T follicular helper cell (primary cell): ENCODE data around the gene C12orf42.
A peak's percentile ranks its signal among the peaks of the same experiment; 100 is the strongest.

Source experiments
- DNase-seq: peaks from one replicate; pipeline ENCODE4 v3.0.0-alpha.2; 2020; ENCODE audit warnings: low read depth
- total RNA-seq, 2 experiments: gene quantifications; one replicate each; lab custom pipeline; 2026; lab: John Stamatoyannopoulos, UW

C12orf42 gene
- total RNA-seq, result 0.48 to 2.9 reads per million in 2 experiments

GRCh38 chr12:103495469-103496456 lies at the start of gene C12orf42:
TSS of gene C12orf42 (minus strand) at chr12:103495968. CDS start at chr12:103478426, 17,542 bp downstream.
- DNase-seq, result peak; percentile 56

GRCh38 chr12:103542078-103542477 lies 46.3 kb upstream of the C12orf42 start:
- DNase-seq, result no peak

GRCh38 chr12:103540319-103540718 lies 44.6 kb upstream of the C12orf42 start:
- no peak for DNase-seq

- DNase-seq, result no peak
These were observed 42.6 kb upstream of the C12orf42 start for GRCh38 chr12:103538397-103538796.

- no peak for DNase-seq
These were observed 34.7 kb upstream of the C12orf42 start for GRCh38 chr12:103530307-103531066.

DNA sequence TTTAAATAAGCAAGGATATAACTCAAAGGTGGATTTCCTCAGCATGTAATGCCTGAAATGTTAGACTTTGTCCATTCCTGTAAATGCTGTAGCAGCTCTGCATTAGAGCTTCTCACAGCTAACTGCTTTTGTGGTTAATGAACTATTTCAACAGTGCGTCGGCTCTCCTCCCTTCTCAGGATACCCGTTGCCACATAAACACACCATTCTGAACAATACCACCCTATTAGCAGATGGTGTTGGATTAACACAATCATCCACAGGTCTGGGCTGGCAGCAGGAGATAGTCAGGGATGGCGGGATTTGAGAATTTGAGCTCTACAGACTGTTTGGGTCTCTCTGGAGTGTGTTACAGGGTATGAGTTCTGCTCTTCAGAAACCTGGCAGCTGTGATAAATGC lies 33.5 kb upstream of the C12orf42 start:
- no peak for DNase-seq

DNA sequence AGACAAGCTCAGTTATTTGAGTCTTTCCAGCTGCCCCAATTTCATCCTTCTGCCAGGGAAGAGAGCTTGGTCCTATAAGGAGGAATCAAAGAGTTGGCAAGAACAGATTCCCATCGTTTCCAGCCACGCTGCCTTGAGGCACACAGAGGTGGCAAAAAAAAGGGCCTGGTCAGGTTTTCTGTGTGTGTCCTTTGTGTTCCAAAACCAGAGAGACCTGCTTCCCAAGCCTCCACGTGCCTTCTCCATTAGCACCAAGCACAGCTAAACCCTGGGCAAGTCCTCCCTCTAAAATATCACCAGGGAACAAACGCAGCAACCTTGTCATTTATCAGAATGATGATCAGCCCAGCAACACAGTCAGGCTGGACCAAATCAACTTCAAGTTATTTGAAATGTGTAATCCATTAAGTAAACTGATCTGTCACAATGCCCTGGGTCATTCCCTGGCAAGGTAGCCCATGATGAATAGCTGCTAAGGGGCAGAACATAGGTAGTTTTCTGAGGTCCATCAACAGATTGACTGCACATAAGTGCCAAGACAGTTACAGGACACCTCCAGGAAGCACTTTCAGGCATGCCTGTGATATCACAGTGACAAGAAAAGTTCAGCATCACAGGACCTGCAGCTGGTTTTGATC lies 28.6 kb upstream of the C12orf42 start:
- no peak for DNase-seq

GRCh38 chr12:103523771-103524170 lies 28.0 kb upstream of the C12orf42 start:
- DNase-seq, result no peak

DNA sequence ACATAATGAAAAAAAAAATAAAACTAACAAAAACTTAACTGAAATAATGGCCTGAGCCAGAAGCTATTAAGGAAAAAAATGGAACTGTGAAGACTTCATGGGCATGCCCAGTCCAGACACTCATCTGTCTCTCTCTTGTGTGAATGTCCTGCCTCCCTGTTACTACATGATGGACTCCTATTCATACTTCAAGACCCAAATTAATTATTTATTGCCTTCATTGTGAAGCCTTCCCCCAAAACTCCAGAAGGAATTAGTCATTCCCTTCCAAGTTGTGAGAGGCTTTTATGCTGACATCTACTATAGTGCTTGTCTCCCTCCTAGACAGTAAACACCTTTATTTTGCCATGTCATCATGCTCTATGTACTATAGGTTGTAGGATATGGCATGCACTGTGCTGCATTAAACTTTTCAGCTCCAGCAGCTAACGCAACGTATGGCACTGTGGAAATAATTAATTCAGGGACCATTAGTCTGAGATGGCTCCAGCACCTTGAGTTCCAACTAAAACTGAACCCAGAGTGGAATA lies 25.0 kb upstream of the C12orf42 start:
- DNase-seq, result no peak

- DNase-seq, result no peak
These were observed 23.9 kb upstream of the C12orf42 start for GRCh38 chr12:103519632-103520031.

GRCh38 chr12:103518899-103519298 lies 23.1 kb upstream of the C12orf42 start:
- DNase-seq, result no peak

GRCh38 chr12:103517161-103517560 lies 21.4 kb upstream of the C12orf42 start:
- DNase-seq, result no peak

DNA sequence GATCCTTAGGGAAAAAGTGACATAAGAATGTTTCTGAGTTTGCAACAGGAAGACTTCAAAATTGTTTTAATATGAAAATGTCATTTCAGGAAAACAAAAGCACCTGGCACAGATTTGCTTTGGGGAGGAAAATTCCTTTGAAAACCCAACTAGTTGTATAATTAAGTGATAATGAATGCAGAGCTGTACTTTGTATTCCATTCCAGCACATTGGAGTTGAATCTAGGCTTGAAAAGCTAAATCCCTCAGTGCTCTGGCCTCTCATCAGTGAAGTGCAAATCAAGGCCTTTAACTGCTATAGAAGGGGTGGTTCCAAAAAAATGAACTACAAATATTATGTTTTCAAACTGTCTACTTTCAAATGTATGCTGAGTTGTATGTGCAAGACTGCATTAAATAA lies 19.6 kb upstream of the C12orf42 start:
- no peak for DNase-seq

- no peak for DNase-seq
These were observed 18.1 kb upstream of the C12orf42 start for GRCh38 chr12:103513875-103514274.

DNA sequence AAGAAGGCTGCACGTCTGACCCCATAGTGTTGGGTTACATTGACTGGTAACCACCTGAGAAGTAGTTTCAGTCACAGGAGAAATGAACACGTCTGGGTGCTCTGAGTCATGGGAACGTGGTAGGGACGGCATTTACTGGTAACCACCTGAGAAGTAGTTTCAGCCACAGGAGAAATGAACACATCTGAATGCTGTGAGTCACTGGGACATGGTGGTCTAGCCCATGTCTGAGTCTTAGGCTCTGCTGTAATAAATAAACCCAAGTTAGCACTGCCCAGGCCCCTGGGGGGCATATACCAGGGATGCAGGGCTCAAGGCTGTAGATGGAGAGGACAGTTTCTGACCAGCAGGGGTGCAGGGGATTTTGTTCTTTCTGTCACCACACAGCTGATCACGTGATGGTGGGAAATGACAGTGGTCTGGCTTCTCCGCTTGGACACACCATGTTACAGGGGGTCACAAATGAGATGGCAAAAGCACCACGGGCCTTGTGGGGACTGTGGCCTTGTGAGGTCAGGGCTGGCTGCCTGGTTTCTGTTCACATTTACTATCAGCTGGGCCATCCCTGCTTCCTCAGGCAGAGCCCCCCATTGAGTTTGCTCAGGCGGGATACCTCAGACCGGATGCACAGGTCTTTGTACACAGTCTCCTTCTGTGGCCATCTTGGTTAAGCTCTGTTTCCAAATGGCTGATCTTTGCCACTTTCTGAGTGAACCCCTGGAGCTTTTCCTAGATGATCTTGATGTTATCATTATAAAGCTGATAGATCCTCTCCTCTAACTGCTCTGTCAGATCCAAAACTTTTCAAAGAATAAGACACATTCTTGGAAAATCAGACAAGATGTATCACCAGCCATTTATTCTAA lies 9.8 kb upstream of the C12orf42 start:
- no peak for DNase-seq

- DNase-seq, result no peak
These were observed 8.8 kb upstream of the C12orf42 start for GRCh38 chr12:103504606-103505005.

- peak; percentile 54 for DNase-seq
These were observed 8.0 kb upstream of the C12orf42 start for GRCh38 chr12:103503546-103504480.

DNA sequence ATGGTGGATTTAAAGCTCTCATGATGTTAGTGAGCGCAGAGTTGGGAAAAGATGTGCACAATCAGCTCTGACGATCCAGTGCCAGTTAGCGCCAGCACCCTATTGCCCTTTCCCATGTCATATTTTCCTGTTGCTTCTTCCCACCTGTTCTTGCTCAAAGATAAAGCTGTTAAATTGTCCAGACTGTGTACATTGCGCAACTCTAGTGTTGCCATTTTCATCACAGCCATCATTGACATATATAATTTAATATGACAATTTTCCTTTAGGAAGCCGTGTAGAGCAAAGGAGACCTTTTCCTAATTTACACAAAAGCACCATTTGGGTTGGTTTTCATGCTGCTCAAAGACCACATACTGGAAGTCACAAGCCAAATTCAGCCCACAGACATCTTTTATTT lies 5.7 kb upstream of the C12orf42 start:
- no peak for DNase-seq

GRCh38 chr12:103499571-103499970 lies 3.8 kb upstream of the C12orf42 start:
- no peak for DNase-seq

DNA sequence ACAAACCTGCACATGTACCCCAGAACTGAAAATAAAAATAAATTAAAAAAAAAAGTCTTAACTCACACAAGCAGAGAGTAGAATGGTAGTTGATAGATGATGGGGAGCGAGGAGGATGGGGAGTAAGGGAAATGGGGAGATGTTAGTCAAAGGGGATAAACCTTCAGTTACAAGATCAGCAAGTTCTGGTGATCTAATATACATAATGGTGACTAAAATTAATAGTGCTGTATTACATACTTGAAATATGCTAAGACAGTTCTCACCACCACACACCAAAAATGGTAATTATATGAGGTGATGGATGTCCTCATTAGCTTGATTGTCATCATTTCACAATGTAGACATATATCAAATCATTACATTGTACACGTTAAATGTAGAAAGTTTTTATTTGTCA lies 3.2 kb upstream of the C12orf42 start:
- no peak for DNase-seq
